Stomach (tissue), 4 donors: ENCODE data around the gene SPRR1B.
"Not testable (repeated sequence)": the region's sequence is repeated elsewhere in the genome, so short reads cannot be mapped to it uniquely, and the experiment has no call there.

Experiments used
- POLR2A ChIP-seq, 4 donors: fragments of 450-650 bp; IDR thresholded peaks; one replicate each; pipeline ENCODE4 v1.6.1; 2016; ENCODE audit warnings: antibody characterized with exemption in 4 of 4, control low read depth in 2 of 4, mild to moderate bottlenecking in 1 of 4, moderate library complexity in 1 of 4
- TF ChIP-seq, protein P1 (sequence below), 7 experiments: fragments of 450-650 bp in 4 of 7; fragments of 200-600 bp in 3 of 7; sonication (generic) in 3 of 7; IDR thresholded peaks; one replicate each; pipeline ENCODE4 v1.5.1; 2016 to 2019; ENCODE audit warnings: antibody characterized with exemption in 7 of 7, control low read depth in 2 of 7, mild to moderate bottlenecking in 1 of 7

DNA sequence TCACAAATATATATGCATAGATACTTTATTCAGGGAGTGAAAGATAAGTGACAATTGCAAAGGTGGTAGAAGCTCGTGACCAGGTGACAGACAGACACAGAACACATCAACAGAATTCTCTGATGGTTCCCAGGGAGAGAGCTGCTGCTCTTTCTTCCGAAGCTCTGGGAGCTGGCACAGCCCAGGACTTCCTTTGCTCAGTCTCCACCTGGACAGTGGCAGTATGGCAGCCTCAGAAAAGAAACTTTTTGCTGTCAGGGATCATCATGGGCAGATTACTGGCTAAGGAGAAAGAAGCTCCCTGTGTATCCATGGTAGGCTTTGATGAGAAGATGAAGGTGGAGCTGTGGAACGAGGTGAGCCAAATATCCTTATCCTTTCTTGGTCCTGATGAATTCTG is 25.1 kb downstream of the SPRR1B start:
- TF ChIP-seq, protein P1, sequence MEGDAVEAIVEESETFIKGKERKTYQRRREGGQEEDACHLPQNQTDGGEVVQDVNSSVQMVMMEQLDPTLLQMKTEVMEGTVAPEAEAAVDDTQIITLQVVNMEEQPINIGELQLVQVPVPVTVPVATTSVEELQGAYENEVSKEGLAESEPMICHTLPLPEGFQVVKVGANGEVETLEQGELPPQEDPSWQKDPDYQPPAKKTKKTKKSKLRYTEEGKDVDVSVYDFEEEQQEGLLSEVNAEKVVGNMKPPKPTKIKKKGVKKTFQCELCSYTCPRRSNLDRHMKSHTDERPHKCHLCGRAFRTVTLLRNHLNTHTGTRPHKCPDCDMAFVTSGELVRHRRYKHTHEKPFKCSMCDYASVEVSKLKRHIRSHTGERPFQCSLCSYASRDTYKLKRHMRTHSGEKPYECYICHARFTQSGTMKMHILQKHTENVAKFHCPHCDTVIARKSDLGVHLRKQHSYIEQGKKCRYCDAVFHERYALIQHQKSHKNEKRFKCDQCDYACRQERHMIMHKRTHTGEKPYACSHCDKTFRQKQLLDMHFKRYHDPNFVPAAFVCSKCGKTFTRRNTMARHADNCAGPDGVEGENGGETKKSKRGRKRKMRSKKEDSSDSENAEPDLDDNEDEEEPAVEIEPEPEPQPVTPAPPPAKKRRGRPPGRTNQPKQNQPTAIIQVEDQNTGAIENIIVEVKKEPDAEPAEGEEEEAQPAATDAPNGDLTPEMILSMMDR (IDR thresholded peaks at IDR 0.05): not testable (repeated sequence)
- not testable (repeated sequence) for TF ChIP-seq POLR2A (IDR thresholded peaks at IDR 0.05)
